SKM-1 (cell line): ENCODE data around the gene MPDZ.

ENCODE experiments used
- DNase-seq: peaks from one replicate; lab custom pipeline; 2025; ENCODE audit not compliant: unreplicated experiment; lab: John Stamatoyannopoulos, UW

Gene MPDZ

GRCh38 chr9:13140843-13141592, 138.5 kb downstream of the MPDZ start:
- DNase-seq = no peak

- DNase-seq = no peak
These were observed 139.8 kb downstream of the MPDZ start for GRCh38 chr9:13139641-13140171.

- no peak for DNase-seq
These were observed 142.1 kb downstream of the MPDZ start for GRCh38 chr9:13137426-13137825.

GRCh38 chr9:13131991-13132390, 147.5 kb downstream of the MPDZ start:
- DNase-seq = no peak

GRCh38 chr9:13131416-13131815, 148.1 kb downstream of the MPDZ start:
- DNase-seq = no peak

GRCh38 chr9:13128266-13128860, 151.1 kb downstream of the MPDZ start:
- DNase-seq = no peak

GRCh38 chr9:13127131-13127530, 152.4 kb downstream of the MPDZ start:
- no peak for DNase-seq

GRCh38 chr9:13125261-13125660, 154.2 kb downstream of the MPDZ start:
- no peak for DNase-seq

- DNase-seq = no peak
These were observed 156.6 kb downstream of the MPDZ start for GRCh38 chr9:13122756-13123369.

- no peak for DNase-seq
These were observed 161.2 kb downstream of the MPDZ start for GRCh38 chr9:13118313-13118712.

- DNase-seq = no peak
These were observed 163.2 kb downstream of the MPDZ start for GRCh38 chr9:13116292-13116691.

- no peak for DNase-seq
These were observed 165.7 kb downstream of the MPDZ start for GRCh38 chr9:13113751-13114150.

- DNase-seq = no peak
These were observed 166.3 kb downstream of the MPDZ start for GRCh38 chr9:13113216-13113615.

GRCh38 chr9:13111778-13112177, 167.7 kb downstream of the MPDZ start:
- DNase-seq = no peak

- no peak for DNase-seq
These were observed 168.6 kb downstream of the MPDZ start for GRCh38 chr9:13110766-13111417.

- no peak for DNase-seq
These were observed 169.7 kb downstream of the MPDZ start for GRCh38 chr9:13109781-13110180.

- no peak for DNase-seq
These were observed 172.5 kb downstream of the MPDZ start for GRCh38 chr9:13107008-13107407.

- no peak for DNase-seq
These were observed 178.4 kb downstream of the MPDZ start for GRCh38 chr9:13100914-13101572.

- no peak for DNase-seq
These were observed 184.4 kb downstream of the MPDZ start for GRCh38 chr9:13095056-13095455.

- DNase-seq = no peak
These were observed 188.9 kb downstream of the MPDZ start for GRCh38 chr9:13090628-13091027.

- DNase-seq = no peak
These were observed 189.8 kb downstream of the MPDZ start for GRCh38 chr9:13089666-13090065.
